HG02981 (cell line): Measurements from ENCODE around the gene RAPGEF2.
"Not testable (repeated sequence)": the region's sequence is repeated elsewhere in the genome, so short reads cannot be mapped to it uniquely, and the experiment has no call there.

Experiments used
- ATAC-seq: cut with Tn5 transposase; IDR thresholded peaks from one replicate; pipeline ENCODE4 v1.9.1; 2021; ENCODE audit warnings: mild to moderate bottlenecking, moderate library complexity; ENCODE audit not compliant: unreplicated experiment

The RAPGEF2 gene

GRCh38 chr4:159297091-159297490 lies 194.2 kb downstream of the RAPGEF2 start:
- ATAC-seq: no peak

- peak; percentile 60 for ATAC-seq
Observed at GRCh38 chr4:159298502-159298901, 195.6 kb downstream of the RAPGEF2 start.

GRCh38 chr4:159303435-159303834 lies 200.6 kb downstream of the RAPGEF2 start:
- no peak for ATAC-seq

- ATAC-seq: no peak
Observed at GRCh38 chr4:159305129-159305528, 202.2 kb downstream of the RAPGEF2 start.

- no peak for ATAC-seq
Observed at GRCh38 chr4:159307929-159308328, 205.1 kb downstream of the RAPGEF2 start.

GRCh38 chr4:159308566-159309340 lies 205.9 kb downstream of the RAPGEF2 start:
- ATAC-seq: no peak

- ATAC-seq: no peak
Observed at GRCh38 chr4:159312236-159312635, 209.4 kb downstream of the RAPGEF2 start.

- ATAC-seq: not testable (repeated sequence)
Observed at GRCh38 chr4:159315879-159316278, 213.0 kb downstream of the RAPGEF2 start.

GRCh38 chr4:159317203-159317602 lies 214.3 kb downstream of the RAPGEF2 start:
- ATAC-seq: no peak

- no peak for ATAC-seq
Observed at GRCh38 chr4:159319027-159319426, 216.1 kb downstream of the RAPGEF2 start.

GRCh38 chr4:159326480-159326879 lies 223.6 kb downstream of the RAPGEF2 start:
- no peak for ATAC-seq

- ATAC-seq: no peak
Observed at GRCh38 chr4:159328766-159329165, 225.9 kb downstream of the RAPGEF2 start.

- ATAC-seq: no peak
Observed at GRCh38 chr4:159334461-159334860, 231.6 kb downstream of the RAPGEF2 start.

- no peak for ATAC-seq
Observed at GRCh38 chr4:159337041-159337440, 234.2 kb downstream of the RAPGEF2 start.

- no peak for ATAC-seq
Observed at GRCh38 chr4:159341522-159341921, 238.6 kb downstream of the RAPGEF2 start.

- no peak for ATAC-seq
Observed at GRCh38 chr4:159342374-159342773, 239.5 kb downstream of the RAPGEF2 start.

GRCh38 chr4:159343116-159343515 lies 240.2 kb downstream of the RAPGEF2 start:
- ATAC-seq: no peak

- no peak for ATAC-seq
Observed at GRCh38 chr4:159344877-159345276, 242.0 kb downstream of the RAPGEF2 start.

- ATAC-seq: no peak
Observed at GRCh38 chr4:159346681-159347080, 243.8 kb downstream of the RAPGEF2 start.

- ATAC-seq: no peak
Observed at GRCh38 chr4:159347813-159348212, 244.9 kb downstream of the RAPGEF2 start.

GRCh38 chr4:159349332-159349731 lies 246.5 kb downstream of the RAPGEF2 start:
- no peak for ATAC-seq

GRCh38 chr4:159352609-159353008 lies 249.7 kb downstream of the RAPGEF2 start:
- ATAC-seq: no peak
